ENCODE data around the gene CCDC60.

The CCDC60 gene
- total RNA-seq, result 0 reads per million in 2 experiments

GRCh38 chr12:119334430-119335170 is at the start of gene CCDC60:
TSS of gene CCDC60 (plus strand) at chr12:119334729. CDS start at chr12:119335177, 448 bp downstream.
- DNase-seq (ENCODE audit: low read depth), result no peak

GRCh38 chr12:119288576-119288975 is 46.0 kb upstream of the CCDC60 start:
- no peak for DNase-seq (ENCODE audit: low read depth)

- no peak for DNase-seq (ENCODE audit: low read depth)
Observed at GRCh38 chr12:119292893-119293630, 41.5 kb upstream of the CCDC60 start.

- no peak for DNase-seq (ENCODE audit: low read depth)
Observed at GRCh38 chr12:119294211-119294610, 40.3 kb upstream of the CCDC60 start.

GRCh38 chr12:119296535-119296934 is 38.0 kb upstream of the CCDC60 start:
- DNase-seq (ENCODE audit: low read depth), result no peak

GRCh38 chr12:119299130-119299529 is 35.4 kb upstream of the CCDC60 start:
- DNase-seq (ENCODE audit: low read depth), result no peak

- DNase-seq (ENCODE audit: low read depth), result no peak
Observed at GRCh38 chr12:119301379-119301778, 33.1 kb upstream of the CCDC60 start.

GRCh38 chr12:119302451-119303080 is 32.0 kb upstream of the CCDC60 start:
- DNase-seq (ENCODE audit: low read depth), result no peak

- no peak for DNase-seq (ENCODE audit: low read depth)
Observed at GRCh38 chr12:119306593-119306992, 27.9 kb upstream of the CCDC60 start.

GRCh38 chr12:119307747-119308146 is 26.8 kb upstream of the CCDC60 start:
- DNase-seq (ENCODE audit: low read depth), result no peak

- no peak for DNase-seq (ENCODE audit: low read depth)
Observed at GRCh38 chr12:119308708-119309456, 25.6 kb upstream of the CCDC60 start.

- no peak for DNase-seq (ENCODE audit: low read depth)
Observed at GRCh38 chr12:119311878-119312277, 22.7 kb upstream of the CCDC60 start.

GRCh38 chr12:119312904-119313303 is 21.6 kb upstream of the CCDC60 start:
- no peak for DNase-seq (ENCODE audit: low read depth)

GRCh38 chr12:119314290-119314689 is 20.2 kb upstream of the CCDC60 start:
- DNase-seq (ENCODE audit: low read depth), result no peak

- DNase-seq (ENCODE audit: low read depth), result no peak
Observed at GRCh38 chr12:119319638-119320037, 14.9 kb upstream of the CCDC60 start.

GRCh38 chr12:119320678-119321077 is 13.9 kb upstream of the CCDC60 start:
- DNase-seq (ENCODE audit: low read depth), result no peak

GRCh38 chr12:119322301-119322723 is 12.2 kb upstream of the CCDC60 start:
- no peak for DNase-seq (ENCODE audit: low read depth)

- DNase-seq (ENCODE audit: low read depth), result no peak
Observed at GRCh38 chr12:119325813-119326212, 8.7 kb upstream of the CCDC60 start.

- no peak for DNase-seq (ENCODE audit: low read depth)
Observed at GRCh38 chr12:119326341-119326740, 8.2 kb upstream of the CCDC60 start.

GRCh38 chr12:119327471-119327870 is 7.1 kb upstream of the CCDC60 start:
- no peak for DNase-seq (ENCODE audit: low read depth)

GRCh38 chr12:119328111-119328510 is 6.4 kb upstream of the CCDC60 start:
- no peak for DNase-seq (ENCODE audit: low read depth)
